Activated CD8-positive, alpha-beta memory T cell treated with anti-CD3 and anti-CD28 coated beads, Interleukin-2, amount 10 ng/mL, durations not matched to agents 7 days and 5 days (primary cell): ENCODE data around the gene CORO2B. TPM values are rescaled to one million over a fixed set of nuclear protein-coding genes. Genes with fewer than 3 reads are reported as not detected.

Experiments
- ATAC-seq: fragments of 150-1000 bp; cut with Tn5 transposase; one replicate; pipeline ENCODE4 v1.10.0; 2021; ENCODE audit warnings: moderate library complexity
- CTCF ChIA-PET: fragments of 350-600 bp; sonication (Branson Sonifier 250); formaldehyde crosslinking; loops from one replicate; lab custom pipeline; 2021; ENCODE audit warnings: antibody characterized with exemption; lab: Charles Lee
- DNase-seq: peaks from one replicate; pipeline ENCODE4 v3.0.0-alpha.2; 2020
- H3K27ac Mint-ChIP-seq: one replicate; pipeline ENCODE4 v1.8.0; 2021; ENCODE audit warnings: mild to moderate bottlenecking, mixed read lengths
- H3K27me3 Mint-ChIP-seq: one replicate; pipeline ENCODE4 v1.8.0; 2021; ENCODE audit warnings: mixed read lengths
- H3K36me3 Mint-ChIP-seq: one replicate; pipeline ENCODE4 v1.8.0; 2021; ENCODE audit warnings: mild to moderate bottlenecking, mixed read lengths
- H3K4me1 Mint-ChIP-seq: one replicate; pipeline ENCODE4 v1.8.0; 2021; ENCODE audit warnings: mixed read lengths
- H3K4me3 Mint-ChIP-seq: one replicate; pipeline ENCODE4 v1.8.0; 2021; ENCODE audit warnings: mild to moderate bottlenecking, moderate library complexity, mixed read lengths
- H3K9me3 Mint-ChIP-seq: one replicate; pipeline ENCODE4 v1.8.0; 2022; ENCODE audit warnings: low read depth, mixed read lengths
- total RNA-seq, 2 experiments: library from RNA; stranded (reverse); gene quantifications; one replicate each; pipeline ENCODE4 v1.2.3, GENCODE V29; 2021

The CORO2B gene
- total RNA-seq, 2 experiments from 2014 or later, result not detected

DNA sequence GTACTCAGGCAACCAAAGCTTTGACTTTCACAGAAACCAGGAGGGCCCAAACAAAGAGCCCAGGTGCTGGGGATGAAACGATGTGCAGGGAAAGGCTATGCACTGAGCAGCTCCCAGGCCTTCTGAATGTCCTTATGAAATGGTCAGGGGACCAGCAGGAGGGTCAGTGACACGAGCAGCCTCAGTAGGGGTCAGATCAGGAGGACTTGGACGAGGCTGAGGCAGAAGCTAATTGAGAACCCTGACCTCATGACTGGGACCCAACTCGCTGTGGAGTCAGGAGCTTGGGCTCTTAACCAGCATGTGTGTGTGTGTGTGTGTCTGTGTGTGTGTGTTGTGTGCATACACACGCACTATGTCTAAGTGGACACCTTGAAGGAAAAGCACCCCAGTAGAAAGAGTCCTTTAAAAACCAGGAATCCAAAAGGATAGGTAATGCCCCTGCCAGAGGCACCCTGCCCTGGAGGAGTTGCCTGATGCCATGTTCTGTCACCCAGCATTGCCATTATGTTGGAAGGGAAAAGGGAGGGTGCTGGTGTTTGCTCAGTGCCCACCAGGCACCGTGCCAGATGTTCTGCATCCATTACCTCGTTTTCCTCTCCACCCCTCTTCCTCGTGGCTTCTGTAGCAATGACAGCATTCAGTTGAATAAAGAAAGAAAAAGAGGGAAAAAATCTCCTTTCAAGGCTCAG, 50.9 kb downstream of the CORO2B start:
- Mint-ChIP-seq H3K4me3 (no peak overlapping the region), H3K9me3 (no peaks in the 10 kb centered on the region), H3K27me3 (peaks cover 23% of the 10 kb centered on the region), H3K27ac (no peak overlapping the region), H3K36me3 (no peaks in the 10 kb centered on the region), H3K4me1 (no peaks in the 10 kb centered on the region)
- DNase-seq (no peak), ATAC-seq (no peak)
- CTCF ChIA-PET, result no interaction called here

DNA sequence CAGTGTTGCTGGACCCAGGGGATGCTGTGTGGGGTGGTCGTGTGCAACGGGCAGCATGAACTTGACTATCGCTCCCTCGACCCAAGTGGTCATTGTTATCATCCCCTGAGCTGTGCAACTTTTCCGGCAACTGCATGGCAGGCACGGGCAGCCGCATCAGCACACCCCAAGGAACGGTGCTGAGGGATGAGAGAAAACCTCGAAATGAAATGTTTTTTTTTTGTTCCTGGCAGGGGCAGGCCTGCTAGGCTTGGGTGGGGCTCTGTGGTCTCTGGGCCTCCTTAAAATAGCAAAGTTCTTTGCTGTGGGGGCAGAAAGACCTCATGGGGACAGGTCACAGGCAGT, 51.4 kb downstream of the CORO2B start:
- Mint-ChIP-seq H3K27me3 (peaks cover 23% of the 10 kb centered on the region), H3K36me3 (no peaks in the 10 kb centered on the region), H3K4me3 (no peak overlapping the region), H3K4me1 (no peaks in the 10 kb centered on the region), H3K27ac (no peak overlapping the region), H3K9me3 (no peaks in the 10 kb centered on the region)
- no peak for DNase-seq
- ATAC-seq, result no peak
- CTCF ChIA-PET, result no interaction called here

- no peak overlapping the region for H3K4me3 Mint-ChIP-seq
- no peaks in the 10 kb centered on the region for H3K9me3 Mint-ChIP-seq
- CTCF ChIA-PET, result no interaction called here
- H3K36me3 Mint-ChIP-seq, result no peaks in the 10 kb centered on the region
- H3K4me1 Mint-ChIP-seq, result no peaks in the 10 kb centered on the region
- H3K27me3 Mint-ChIP-seq, result peaks cover 18% of the 10 kb centered on the region
- DNase-seq (no peak), ATAC-seq (no peak)
- no peak overlapping the region for H3K27ac Mint-ChIP-seq
Measured at GRCh38 chr15:68630836-68631235, 52.0 kb downstream of the CORO2B start.

DNA sequence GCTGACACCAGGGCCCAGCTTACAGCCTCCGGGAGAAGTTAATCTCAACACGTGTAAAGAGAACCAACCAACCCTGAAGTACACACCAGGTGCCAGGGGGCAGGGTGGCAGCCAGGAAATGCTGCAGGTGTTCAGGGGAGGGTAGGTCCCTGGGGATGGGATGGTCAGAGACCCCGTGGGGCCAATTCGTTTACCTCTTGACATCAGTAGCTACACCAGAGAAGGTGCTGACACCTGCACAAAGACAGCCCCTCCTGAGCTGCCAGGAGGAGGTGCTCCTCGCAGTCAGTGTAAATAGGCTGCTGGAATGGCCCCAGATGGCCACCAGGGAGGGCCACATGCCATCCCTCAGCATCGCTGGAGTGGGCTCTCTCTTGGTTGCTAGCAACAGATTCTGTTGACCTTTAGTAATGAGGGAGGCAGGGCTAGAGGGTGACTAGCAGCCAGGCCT, 52.8 kb downstream of the CORO2B start:
- Mint-ChIP-seq H3K27me3 (peaks cover 12% of the 10 kb centered on the region), H3K27ac (no peak overlapping the region), H3K9me3 (no peaks in the 10 kb centered on the region), H3K36me3 (no peaks in the 10 kb centered on the region), H3K4me3 (no peak overlapping the region), H3K4me1 (no peaks in the 10 kb centered on the region)
- ATAC-seq, result no peak
- CTCF ChIA-PET, result interaction anchor here (0.6 kb wide), 1 partner anchor 10 kb away, joined by 3 read pairs; no protein-coding TSS in a partner anchor
- DNase-seq, result no peak

GRCh38 chr15:68632101-68632500, 53.3 kb downstream of the CORO2B start:
- H3K36me3 Mint-ChIP-seq, result no peaks in the 10 kb centered on the region
- H3K27ac Mint-ChIP-seq, result no peak overlapping the region
- H3K27me3 Mint-ChIP-seq, result peaks cover 12% of the 10 kb centered on the region
- DNase-seq (no peak), ATAC-seq (no peak)
- CTCF ChIA-PET, result interaction anchor here (0.6 kb wide), 1 partner anchor 11 kb away, joined by 3 read pairs; no protein-coding TSS in a partner anchor
- no peaks in the 10 kb centered on the region for H3K4me1 Mint-ChIP-seq
- no peaks in the 10 kb centered on the region for H3K9me3 Mint-ChIP-seq
- H3K4me3 Mint-ChIP-seq, result no peak overlapping the region

GRCh38 chr15:68633231-68634121, 54.7 kb downstream of the CORO2B start:
- Mint-ChIP-seq H3K9me3 (no peaks in the 10 kb centered on the region), H3K27ac (no peak overlapping the region), H3K27me3 (peaks cover 10% of the 10 kb centered on the region), H3K36me3 (no peaks in the 10 kb centered on the region), H3K4me3 (no peak overlapping the region), H3K4me1 (no peaks in the 10 kb centered on the region)
- ATAC-seq (no peak), DNase-seq (no peak)
- CTCF ChIA-PET, result interaction anchor here (0.6 to 0.9 kb wide), 2 partner anchors 36 to 40 kb away, joined by 3 read pairs; no protein-coding TSS in a partner anchor

GRCh38 chr15:68634122-68634482, 55.3 kb downstream of the CORO2B start:
- DNase-seq, result no peak
- Mint-ChIP-seq H3K4me1 (no peaks in the 10 kb centered on the region), H3K27me3 (peaks cover 5% of the 10 kb centered on the region), H3K36me3 (no peaks in the 10 kb centered on the region), H3K4me3 (no peak overlapping the region), H3K9me3 (no peaks in the 10 kb centered on the region), H3K27ac (no peak overlapping the region)
- no peak for ATAC-seq
- CTCF ChIA-PET, result interaction anchor here (0.9 kb wide), 1 partner anchor 40 kb away, joined by 3 read pairs; no protein-coding TSS in a partner anchor

- H3K9me3 Mint-ChIP-seq, result no peaks in the 10 kb centered on the region
- H3K36me3 Mint-ChIP-seq, result no peaks in the 10 kb centered on the region
- no peaks in the 10 kb centered on the region for H3K4me1 Mint-ChIP-seq
- DNase-seq (no peak), ATAC-seq (no peak)
- CTCF ChIA-PET, result interaction anchor here (0.8 to 0.9 kb wide), 2 partner anchors 23 to 39 kb away, joined by 3 read pairs; no protein-coding TSS in a partner anchor
- peaks cover 5% of the 10 kb centered on the region for H3K27me3 Mint-ChIP-seq
- no peak overlapping the region for H3K27ac Mint-ChIP-seq
- H3K4me3 Mint-ChIP-seq, result no peak overlapping the region
Measured at GRCh38 chr15:68634531-68634930, 55.7 kb downstream of the CORO2B start.

- no peak overlapping the region for H3K4me3 Mint-ChIP-seq
- peaks cover 5% of the 10 kb centered on the region for H3K27me3 Mint-ChIP-seq
- DNase-seq, result no peak
- no peaks in the 10 kb centered on the region for H3K4me1 Mint-ChIP-seq
- CTCF ChIA-PET, result interaction anchor here (0.8 kb wide), 1 partner anchor 22 kb away, joined by 3 read pairs; no protein-coding TSS in a partner anchor
- ATAC-seq, result no peak
- H3K27ac Mint-ChIP-seq, result no peak overlapping the region
- H3K36me3 Mint-ChIP-seq, result no peaks in the 10 kb centered on the region
- H3K9me3 Mint-ChIP-seq, result no peaks in the 10 kb centered on the region
Measured at GRCh38 chr15:68635141-68635540, 56.3 kb downstream of the CORO2B start.

DNA sequence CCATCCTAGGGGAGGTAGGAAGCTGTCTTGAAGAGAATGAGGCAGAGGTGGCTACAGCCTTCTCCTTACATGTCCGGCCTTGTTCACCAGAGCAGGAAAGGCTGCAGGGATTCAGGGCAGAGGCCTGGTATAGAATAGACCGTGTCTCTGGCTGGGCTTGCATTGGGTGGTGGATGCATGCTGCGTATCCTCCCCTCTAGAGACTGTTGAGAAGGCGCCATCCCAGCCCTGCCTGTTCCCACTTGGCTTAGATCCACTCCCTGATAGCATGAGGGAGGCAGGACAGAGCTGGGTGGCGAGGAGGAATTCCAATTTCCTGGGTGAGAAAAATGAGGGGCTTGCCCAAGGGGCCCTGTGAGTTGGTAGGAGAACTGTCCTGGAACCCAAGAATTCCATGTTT, 57.5 kb downstream of the CORO2B start:
- ATAC-seq (no peak), DNase-seq (no peak)
- Mint-ChIP-seq H3K36me3 (no peaks in the 10 kb centered on the region), H3K9me3 (no peaks in the 10 kb centered on the region), H3K27ac (no peak overlapping the region), H3K27me3 (peaks cover 3% of the 10 kb centered on the region), H3K4me3 (no peak overlapping the region), H3K4me1 (no peaks in the 10 kb centered on the region)
- CTCF ChIA-PET, result no interaction called here

DNA sequence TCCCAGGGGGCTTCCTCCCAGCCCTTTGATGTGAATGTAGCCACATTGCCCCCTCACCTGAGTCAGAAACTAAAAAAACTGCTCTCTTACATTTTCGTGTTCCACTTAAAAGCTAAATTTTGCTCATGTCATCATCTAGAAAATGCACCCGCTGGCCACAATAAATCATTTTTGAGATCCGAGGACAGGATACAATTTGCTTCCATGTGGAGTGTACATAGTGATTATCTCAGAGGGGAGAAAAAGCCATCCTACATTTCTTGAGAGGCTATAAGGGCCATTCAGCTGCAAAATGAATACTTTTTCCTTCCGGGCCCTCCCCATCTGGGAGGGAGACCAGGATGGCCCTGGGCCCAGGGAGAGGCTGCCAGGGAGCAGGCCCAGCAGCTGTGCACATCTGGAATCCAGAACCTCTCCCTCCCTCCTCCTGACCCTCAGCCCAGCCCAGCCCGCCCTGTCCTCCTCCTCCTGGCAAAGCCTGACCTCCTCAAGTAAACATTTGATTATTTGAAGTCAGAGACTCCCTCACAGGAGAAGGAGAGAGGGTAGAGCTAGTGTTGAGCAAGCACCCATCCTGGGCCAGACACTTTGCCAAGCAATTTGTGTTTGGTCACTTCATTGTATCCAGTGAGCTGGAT, 59.1 kb downstream of the CORO2B start:
- Mint-ChIP-seq H3K9me3 (no peaks in the 10 kb centered on the region), H3K4me1 (no peaks in the 10 kb centered on the region), H3K4me3 (no peak overlapping the region), H3K27me3 (no peaks in the 10 kb centered on the region), H3K27ac (no peak overlapping the region), H3K36me3 (no peaks in the 10 kb centered on the region)
- no peak for DNase-seq
- no peak for ATAC-seq
- CTCF ChIA-PET, result interaction anchor here (1.2 kb wide), 1 partner anchor 36 kb away, joined by 3 read pairs; no protein-coding TSS in a partner anchor

DNA sequence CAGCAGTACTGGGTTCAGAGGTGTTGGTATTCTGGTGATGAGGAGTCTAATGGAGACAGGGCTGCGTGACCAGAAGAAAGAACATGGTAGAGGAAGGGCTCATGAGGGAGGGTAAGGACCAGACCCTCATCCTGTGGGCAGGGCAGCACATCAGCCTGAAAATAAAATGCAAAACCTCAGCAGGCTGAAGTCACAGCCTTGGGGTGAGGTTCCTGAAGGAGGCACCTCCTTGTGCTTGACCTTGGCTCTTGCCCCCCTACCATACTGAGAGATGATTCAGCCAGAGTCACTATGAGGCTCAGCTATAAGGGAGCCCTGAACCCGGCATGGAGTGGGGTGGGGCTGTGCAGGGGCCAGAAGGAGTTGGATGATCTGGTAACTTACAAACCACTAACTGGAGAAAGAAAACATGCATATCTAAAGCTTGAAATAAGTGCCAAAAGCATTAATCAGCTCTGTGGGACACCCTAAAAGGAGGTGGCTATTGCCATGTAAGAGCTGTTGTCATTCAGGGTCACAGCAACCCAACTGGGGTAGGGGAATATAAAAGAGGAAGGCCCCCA, 60.2 kb downstream of the CORO2B start:
- CTCF ChIA-PET, result no interaction called here
- Mint-ChIP-seq H3K4me3 (no peak overlapping the region), H3K36me3 (no peaks in the 10 kb centered on the region), H3K27ac (no peak overlapping the region), H3K4me1 (no peaks in the 10 kb centered on the region), H3K9me3 (no peaks in the 10 kb centered on the region), H3K27me3 (no peaks in the 10 kb centered on the region)
- ATAC-seq, result no peak
- DNase-seq, result no peak
